Measurements from ENCODE around the gene PLAAT2.

GRCh38 chr11:63610604-63611394, 47.6 kb upstream of the PLAAT2 start:
- no peak for TF ChIP-seq L3MBTL2 (conservative IDR thresholded peaks at IDR 0.05)
- no peak for TF ChIP-seq BHLHE40 (IDR thresholded peaks at IDR 0.05; ENCODE audit: borderline replicate concordance)
- no peak for TF ChIP-seq FOXM1 (IDR thresholded peaks at IDR 0.05; ENCODE audit: borderline replicate concordance)
- no peak for TF ChIP-seq FOXK2 (IDR thresholded peaks at IDR 0.05)
- no peak for TF ChIP-seq TARDBP (IDR thresholded peaks at IDR 0.05)
- no peak for TF ChIP-seq ARNT (IDR thresholded peaks at IDR 0.05)
- no peak for TF ChIP-seq HDGF (IDR thresholded peaks at IDR 0.05; ENCODE audit: borderline replicate concordance)
- TF ChIP-seq NFRKB (IDR thresholded peaks at IDR 0.05): no peak
- no peak for TF ChIP-seq FOXA1 (IDR thresholded peaks at IDR 0.05)
- no peak for TF ChIP-seq SUZ12 (IDR thresholded peaks at IDR 0.05)
- TF ChIP-seq SP1 (IDR thresholded peaks at IDR 0.05): no peak
- no peak for TF ChIP-seq ZNF384 (IDR thresholded peaks at IDR 0.05)

Measured in HEK293T (cell line).